Activated T-cell treated with anti-CD3 and anti-CD28 coated beads for 1 hour (primary cell): ENCODE measurements around the gene OPA1.

Source experiments
- DNase-seq: peaks from one replicate; pipeline ENCODE4 v3.0.0-alpha.2; 2020; ENCODE audit warnings: low read depth

The OPA1 gene

DNA sequence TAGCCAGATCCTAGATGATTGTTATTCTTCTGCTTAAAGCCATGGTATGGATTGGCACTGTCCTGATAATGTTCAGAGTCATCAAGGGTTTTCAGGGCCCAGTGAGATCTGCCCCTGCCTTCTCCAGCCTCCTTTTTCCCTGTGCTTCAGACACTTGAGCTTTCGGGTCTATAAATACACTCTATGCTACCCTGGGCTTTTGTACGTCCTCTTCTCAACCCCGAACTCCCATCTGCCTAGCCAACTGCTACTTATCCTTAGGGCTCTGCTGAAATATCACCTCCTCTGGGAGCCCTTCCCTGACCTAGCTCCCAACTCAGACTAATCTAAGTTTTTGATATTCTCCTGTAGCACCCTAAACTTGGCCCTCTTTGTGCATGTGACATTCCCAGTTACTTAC lies 115.3 kb downstream of the OPA1 start:
- DNase-seq: no peak

DNA sequence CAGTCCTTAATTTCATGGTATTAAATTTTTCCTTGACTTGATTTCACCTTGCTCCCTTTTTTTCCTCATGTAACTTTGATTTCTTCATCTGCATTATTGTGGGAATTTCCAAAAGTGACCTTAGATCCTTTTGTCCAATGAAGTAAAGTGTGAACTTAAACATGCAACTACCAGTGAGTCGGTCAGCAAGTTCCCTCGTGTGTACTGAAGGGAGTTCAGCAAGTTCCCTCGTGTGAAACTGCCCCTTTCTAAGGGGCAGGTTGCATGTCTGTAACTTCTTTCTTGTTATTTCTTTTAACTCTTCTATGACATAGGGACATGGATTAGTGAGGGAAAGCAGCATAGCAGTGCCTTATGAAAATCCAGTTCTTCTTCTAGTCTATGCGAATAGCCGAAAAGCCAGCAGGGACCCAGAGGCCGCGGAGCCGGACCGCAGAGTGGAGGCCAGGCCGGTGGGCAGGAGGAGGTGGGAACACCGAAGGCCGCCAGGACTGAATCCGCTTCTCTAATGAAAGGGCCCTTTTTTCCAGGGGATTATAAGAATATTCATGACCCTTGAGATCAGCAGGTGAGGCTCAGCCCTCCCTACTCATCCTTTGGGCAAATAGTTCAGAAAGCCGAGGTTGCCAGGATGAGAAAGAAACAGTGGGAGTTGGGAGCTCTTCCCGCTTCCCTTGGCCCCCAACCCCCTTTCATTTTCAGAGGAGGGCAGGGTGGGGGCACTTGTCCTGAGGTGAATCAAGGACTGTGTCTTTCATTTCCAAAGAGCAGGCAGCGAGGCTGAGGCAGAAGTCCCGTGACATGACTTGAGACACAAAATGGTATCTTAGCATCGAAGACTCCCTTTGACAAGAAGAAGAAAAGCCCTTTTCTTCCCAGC lies 117.5 kb downstream of the OPA1 start:
- DNase-seq: no peak

DNA sequence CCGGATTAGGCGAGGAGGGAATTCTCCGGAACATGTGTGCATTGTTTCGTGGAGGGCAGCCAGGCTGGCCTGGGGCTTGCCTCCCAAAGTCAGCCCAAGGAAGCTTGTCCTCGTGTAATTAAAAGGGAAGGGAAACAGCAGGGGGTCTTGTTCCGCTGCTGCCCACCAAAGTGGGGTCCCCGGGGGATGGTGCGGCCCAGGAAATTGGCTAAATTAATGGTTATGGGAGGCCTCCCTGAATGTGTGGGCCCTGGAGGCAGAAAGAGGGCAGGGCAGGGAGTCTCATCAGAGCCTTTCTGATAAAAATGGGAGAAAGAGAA lies 118.1 kb downstream of the OPA1 start:
- DNase-seq: no peak

DNA sequence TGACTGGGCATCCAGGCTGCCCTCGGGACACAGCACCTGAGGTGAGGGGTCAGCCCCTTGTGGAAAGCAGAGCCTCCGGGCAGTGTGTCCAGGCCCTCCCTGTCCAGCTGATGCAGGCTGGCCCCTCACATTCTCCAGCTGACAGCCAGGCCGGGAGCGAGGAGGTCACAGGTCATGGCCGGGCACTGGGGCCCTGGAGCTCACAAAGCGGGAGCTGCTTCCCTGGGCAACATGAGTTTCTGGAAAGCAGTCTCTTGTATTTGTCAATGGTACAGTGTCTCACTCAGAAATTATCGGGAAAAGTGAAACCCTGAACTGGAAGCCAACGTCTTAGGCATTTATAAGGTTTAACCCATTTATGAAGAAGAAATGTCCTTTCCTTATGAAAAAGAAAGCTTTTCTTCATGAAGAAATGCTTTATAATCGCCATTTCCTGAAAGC lies 118.5 kb downstream of the OPA1 start:
- no peak for DNase-seq

DNA sequence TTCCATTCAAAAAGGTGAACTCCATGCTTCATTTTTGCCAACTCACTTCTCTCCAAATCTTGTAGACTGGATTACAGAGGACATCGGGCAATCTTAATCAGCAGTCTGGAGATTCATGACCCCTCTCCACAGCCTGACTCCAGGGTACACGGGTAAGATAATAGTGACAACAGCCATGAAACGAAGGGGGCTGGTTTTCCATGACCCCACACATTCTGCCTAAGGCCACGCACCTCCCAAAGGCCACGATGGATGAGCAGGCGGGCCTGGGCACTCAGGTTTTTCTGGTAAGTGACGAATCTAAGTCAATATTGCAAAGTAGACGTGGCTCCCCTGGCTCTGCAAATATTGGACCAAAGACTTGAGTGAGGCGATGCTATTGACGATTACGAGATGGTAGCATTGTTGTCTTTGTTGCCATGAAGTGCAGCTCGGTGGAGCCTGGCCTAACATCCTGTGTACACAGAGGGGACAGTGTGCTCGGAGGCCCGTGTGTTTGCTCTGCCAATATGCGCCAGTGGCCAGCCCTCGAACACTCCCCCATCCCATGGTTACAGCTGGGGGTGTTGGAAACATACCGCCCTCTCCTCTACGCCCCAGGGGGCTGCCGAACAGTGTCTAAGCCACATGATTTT lies 119.1 kb downstream of the OPA1 start:
- no peak for DNase-seq

- DNase-seq: no peak
Observed at GRCh38 chr3:193712938-193713337, 119.9 kb downstream of the OPA1 start.

DNA sequence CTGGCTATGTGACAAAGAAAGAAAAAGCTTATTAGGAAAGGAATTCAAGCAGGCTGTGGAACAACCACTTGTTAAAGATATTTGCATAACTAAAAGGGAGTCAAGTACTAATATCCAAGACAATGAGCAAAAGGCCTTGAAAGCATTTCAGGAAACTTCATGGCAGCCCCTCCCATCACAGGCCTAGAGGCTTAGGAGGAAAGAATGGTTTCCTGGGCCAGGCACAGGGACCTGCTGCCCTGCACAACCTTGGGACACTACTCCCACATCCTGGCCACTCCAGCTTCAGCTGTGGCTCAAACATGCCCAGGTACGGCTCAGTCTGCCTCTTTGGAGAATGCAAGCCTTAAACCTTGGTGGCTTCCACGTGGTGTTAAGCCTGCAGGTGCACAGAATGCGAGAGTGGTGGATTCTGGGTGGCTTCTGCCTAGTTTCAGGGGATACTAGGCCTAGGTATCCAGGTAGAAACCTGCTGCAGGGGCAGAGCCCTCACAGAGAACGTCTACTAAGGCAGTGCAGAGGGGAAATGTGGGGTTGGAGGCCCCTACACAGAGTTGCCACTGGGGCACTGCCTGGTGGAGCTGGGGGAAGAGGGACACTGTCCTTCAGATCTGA lies 121.6 kb downstream of the OPA1 start:
- DNase-seq: no peak

DNA sequence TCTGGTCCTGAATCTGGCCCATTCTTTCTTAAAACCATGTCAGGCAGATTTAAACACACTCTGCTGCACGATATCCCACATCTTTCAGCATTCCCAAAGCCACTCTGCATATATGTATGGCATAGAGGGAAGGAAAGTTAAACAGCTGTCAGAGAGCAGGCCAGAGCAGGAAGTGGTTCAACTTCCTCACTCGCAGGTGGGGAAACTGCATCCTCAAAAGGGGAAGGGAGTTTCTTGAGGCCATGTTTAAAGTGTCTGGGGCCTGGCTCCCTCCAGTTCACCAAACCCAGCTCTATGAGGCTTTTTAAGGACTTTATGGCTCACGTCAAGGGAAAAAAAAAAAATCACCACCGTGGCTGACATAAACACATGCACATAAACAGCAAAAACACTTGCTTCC lies 123.1 kb downstream of the OPA1 start:
- DNase-seq: no peak

DNA sequence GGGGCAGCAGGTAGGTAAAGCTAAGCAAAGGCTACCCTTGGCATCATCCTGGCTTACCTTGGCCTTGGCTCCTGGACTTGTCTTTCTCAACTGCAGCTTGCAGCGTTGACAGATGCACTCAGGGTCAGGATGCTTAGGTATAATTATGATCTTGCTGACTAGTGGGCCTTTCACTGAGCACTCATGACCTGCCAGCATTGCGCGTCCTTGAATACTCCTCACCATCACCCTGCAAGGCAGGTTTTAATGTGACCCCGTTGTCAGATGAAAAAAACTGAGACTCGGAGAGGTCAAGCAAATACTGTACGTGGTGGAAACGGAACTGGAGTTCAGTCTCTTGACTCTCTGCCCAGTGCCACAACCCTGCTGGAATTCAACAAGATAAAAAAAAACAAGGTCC lies 126.7 kb downstream of the OPA1 start:
- DNase-seq: no peak

- no peak for DNase-seq
Observed at GRCh38 chr3:193720169-193720568, 127.2 kb downstream of the OPA1 start.

DNA sequence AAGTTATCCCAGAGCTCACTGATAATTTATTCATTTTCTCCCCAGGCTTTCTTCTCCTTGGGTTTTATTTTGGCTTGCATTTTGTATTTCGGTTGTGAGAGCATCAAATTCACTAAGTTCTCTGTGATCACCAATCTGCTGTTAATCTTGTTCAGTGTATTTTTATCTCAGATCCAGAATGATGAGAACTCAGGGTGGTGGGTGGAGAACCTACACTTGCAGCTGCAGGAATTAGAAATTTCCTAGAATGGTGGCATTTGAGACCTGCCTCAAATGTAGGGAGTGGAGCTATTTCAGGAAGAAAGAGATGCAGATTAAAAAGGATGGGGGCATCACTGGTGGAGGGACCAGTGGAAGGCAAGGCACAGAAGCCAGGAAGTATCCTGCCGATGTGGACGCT lies 129.6 kb downstream of the OPA1 start:
- no peak for DNase-seq

DNA sequence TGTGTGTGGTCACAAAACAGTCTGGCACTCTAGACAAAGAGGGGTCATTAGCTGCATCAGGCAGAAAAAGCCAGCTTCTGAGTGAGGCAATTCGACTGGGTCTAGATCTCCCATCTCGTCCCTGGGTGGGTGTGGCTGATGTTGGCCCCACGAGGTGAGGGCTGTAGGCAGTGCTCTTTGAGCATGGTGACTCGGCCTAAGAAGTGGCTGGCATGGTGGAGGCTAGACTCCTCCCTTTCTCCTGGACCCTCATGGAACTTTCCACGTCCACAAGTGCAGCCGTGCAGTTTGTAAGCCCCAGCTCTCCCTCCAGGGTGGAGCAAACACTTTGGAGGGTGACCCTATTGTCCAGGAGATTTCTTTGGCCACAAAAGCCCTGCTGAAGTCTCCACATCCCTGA lies 134.1 kb downstream of the OPA1 start:
- DNase-seq: no peak

- DNase-seq: no peak
Observed at GRCh38 chr3:193728429-193729087, 135.6 kb downstream of the OPA1 start.

GRCh38 chr3:193729088-193729465 lies 136.1 kb downstream of the OPA1 start:
- no peak for DNase-seq

DNA sequence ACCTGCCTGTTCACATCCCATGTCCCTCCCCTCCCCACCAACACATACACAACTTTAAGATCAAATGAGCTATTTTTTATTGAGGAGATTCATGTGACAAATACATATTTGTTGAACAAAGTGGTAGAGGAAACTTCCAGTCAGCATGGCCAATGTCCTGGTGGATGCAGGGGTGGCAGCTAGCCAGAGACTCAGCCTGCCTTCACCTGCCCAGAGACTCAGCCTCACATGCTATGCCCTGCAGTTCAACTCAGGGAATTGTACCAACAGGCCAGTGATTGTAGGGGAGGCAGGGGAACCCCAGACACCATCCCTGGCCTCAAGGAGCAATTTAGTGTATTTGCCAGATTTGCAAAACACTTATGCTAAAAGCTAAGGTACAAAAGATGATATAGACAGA lies 136.6 kb downstream of the OPA1 start:
- no peak for DNase-seq

DNA sequence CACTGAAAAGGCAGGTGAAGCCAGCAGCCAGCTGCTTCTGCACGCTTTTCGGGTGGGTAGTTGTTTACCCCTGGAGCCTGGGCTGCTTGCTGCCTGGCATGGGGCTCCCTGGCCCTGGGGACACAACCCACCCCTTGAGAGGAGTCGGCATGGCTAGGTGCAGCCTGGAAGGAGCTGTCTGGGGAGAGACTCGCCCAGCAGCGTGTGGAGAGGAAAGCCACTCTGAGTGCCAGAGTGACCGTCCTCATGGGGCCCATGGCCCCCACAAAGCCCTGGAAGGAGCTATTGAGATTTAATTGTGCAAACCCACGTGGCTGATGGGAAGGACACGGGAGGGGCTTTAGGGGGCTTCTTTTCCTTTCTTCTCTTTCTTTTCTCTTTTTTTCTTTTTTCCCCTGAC lies 137.5 kb downstream of the OPA1 start:
- no peak for DNase-seq

DNA sequence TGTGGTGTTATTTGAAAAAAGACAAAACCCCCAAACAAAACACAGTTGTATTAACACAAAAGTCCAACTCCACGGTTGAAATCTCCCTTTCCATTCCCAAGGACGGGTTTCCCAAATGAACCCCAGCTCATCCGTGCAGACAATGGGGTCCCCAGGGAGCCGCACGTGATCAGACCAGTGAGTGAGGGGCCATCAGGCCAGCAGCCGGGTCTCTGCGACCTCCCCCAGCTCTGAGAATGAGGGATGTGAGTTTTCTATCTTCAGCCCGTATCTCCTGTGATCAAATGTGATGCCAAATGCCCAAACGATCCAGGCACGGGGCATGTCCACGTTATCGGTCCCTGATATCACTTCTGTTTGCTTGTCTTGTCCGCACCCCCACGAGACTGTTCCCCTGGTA lies 138.0 kb downstream of the OPA1 start:
- no peak for DNase-seq

DNA sequence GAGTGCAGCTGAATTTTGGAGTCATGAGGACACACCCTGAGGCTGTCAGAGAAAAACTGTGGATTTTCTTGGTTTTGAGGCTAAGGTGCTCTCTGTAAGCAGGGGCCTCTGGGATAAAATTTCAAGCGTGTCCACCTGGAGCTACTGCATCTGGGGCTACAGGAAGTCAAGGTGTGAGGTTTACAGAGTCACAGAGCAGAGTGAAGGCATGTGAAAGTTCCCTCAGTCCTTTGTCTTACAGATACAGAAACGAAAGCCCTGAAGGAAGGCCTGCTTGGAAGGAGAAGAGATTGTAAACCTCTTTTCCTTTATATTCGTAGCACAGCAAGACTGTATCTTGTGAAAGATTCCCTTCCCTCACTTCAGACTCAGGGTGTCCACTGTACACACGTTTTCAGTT lies 138.6 kb downstream of the OPA1 start:
- no peak for DNase-seq

- no peak for DNase-seq
Observed at GRCh38 chr3:193732391-193732790, 139.4 kb downstream of the OPA1 start.

- DNase-seq: no peak
Observed at GRCh38 chr3:193732827-193733226, 139.8 kb downstream of the OPA1 start.

GRCh38 chr3:193734737-193735366 lies 141.8 kb downstream of the OPA1 start:
- no peak for DNase-seq

GRCh38 chr3:193735850-193736249 lies 142.8 kb downstream of the OPA1 start:
- no peak for DNase-seq
